HEK293 (cell line): ENCODE results near the gene GGTLC2.
"Not testable (repeated sequence)": the region's sequence is repeated elsewhere in the genome, so short reads cannot be mapped to it uniquely, and the experiment has no call there.

Source experiments
- CTCF ChIP-seq: fragments of 450-650 bp; formaldehyde crosslinking; IDR thresholded peaks from 2 replicates; pipeline ENCODE4 v1.5.1; 2016; ENCODE audit warnings: missing biosample characterization, missing genetic modification characterization
- EGR2 ChIP-seq: fragments of 450-650 bp; formaldehyde crosslinking; IDR thresholded peaks from 2 replicates; pipeline ENCODE4 v1.5.1; 2016; ENCODE audit warnings: low read depth, missing biosample characterization, missing genetic modification characterization
- ZNF10 ChIP-seq: fragments of 450-650 bp; formaldehyde crosslinking; IDR thresholded peaks from 2 replicates; pipeline ENCODE4 v1.5.1; 2017; ENCODE audit warnings: missing biosample characterization, missing genetic modification characterization
- ZNF133 ChIP-seq: fragments of 450-650 bp; formaldehyde crosslinking; IDR thresholded peaks from 2 replicates; pipeline ENCODE4 v1.5.1; 2016; ENCODE audit warnings: missing biosample characterization, missing genetic modification characterization
- ZNF274 ChIP-seq, 2 experiments: fragments of 200-500 bp in 1 of 2; fragments of 450-650 bp in 1 of 2; sonication (Bioruptor generic) in 1 of 2; formaldehyde crosslinking in 1 of 2; IDR thresholded peaks; 2 replicates each; pipeline versions ENCODE4 v1.5.1 to v1.6.1; 2014 to 2016; ENCODE audit warnings: borderline replicate concordance in 1 of 2, inconsistent platforms in 1 of 2, low read length in 1 of 2, missing biosample characterization in 1 of 2, missing genetic modification characterization in 1 of 2
- ZNF658 ChIP-seq: fragments of 450-650 bp; formaldehyde crosslinking; IDR thresholded peaks from 2 replicates; pipeline ENCODE4; 2016; ENCODE audit warnings: missing biosample characterization, missing genetic modification characterization

GRCh38 chr22:22652102-22652501 lies 7.7 kb downstream of the GGTLC2 start:
- not testable (repeated sequence) for TF ChIP-seq CTCF; ZNF10; ZNF133; EGR2 (tag by site-specific recombination); ZNF658; ZNF274 (IDR thresholded peaks at IDR 0.05; ENCODE audit: low read length); ZNF274 (tag by site-specific recombination; IDR thresholded peaks at IDR 0.05; ENCODE audit: borderline replicate concordance)
